ENCODE data around the gene ADGRB2.

ADGRB2 gene

DNA sequence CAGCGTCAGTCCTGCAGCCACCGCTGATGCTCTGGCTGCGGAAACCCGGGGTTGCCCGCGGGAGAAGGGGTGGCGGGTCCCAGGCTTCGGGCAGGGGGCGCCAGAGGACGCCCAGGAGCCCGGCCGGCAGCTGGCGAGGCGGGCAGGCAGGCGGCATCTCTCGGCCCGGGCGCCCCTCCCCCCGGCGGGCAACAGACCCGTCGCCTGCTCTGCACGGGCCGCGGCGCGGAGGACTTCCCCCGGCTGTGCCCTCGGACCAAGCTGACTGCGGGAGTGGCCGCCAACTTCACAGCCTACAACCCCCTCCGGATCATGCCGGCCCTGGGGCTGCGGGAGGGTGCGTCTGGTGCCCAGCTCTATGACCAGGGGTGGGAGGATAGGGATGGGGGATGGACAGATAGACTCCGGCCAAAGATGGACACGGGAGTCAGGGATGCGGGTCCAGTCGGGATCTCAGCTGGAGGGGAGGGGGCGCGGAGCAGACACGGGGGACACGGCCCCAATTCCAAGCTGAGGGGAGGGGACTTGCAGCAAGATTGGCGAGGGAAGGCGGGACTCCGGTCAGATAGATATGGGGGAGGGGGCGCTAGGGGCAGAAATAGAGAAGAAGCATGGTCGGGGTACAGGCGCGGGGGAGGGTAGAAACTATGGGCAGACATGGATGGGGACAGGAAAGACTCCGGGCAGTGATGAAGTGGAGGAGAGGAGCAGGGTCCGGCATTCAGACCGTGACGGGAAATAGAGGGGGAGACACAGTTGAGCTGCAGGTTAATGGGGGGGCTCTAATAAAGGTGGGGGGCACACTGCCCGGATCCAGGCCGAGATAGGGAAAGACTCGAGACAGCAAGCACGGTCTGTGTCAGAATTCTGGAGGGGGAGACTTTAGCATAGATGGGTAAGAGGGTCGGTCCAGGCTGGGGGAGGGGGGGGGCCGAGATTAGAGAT, 1.1 kb downstream of the ADGRB2 start (continued):
- TF ChIP-seq, protein P1, sequence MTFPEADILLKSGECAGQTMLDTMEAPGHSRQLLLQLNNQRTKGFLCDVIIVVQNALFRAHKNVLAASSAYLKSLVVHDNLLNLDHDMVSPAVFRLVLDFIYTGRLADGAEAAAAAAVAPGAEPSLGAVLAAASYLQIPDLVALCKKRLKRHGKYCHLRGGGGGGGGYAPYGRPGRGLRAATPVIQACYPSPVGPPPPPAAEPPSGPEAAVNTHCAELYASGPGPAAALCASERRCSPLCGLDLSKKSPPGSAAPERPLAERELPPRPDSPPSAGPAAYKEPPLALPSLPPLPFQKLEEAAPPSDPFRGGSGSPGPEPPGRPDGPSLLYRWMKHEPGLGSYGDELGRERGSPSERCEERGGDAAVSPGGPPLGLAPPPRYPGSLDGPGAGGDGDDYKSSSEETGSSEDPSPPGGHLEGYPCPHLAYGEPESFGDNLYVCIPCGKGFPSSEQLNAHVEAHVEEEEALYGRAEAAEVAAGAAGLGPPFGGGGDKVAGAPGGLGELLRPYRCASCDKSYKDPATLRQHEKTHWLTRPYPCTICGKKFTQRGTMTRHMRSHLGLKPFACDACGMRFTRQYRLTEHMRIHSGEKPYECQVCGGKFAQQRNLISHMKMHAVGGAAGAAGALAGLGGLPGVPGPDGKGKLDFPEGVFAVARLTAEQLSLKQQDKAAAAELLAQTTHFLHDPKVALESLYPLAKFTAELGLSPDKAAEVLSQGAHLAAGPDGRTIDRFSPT (tag by site-specific recombination; IDR thresholded peaks at IDR 0.05): peak; percentile 77
- TF ChIP-seq ZNF10 (tag by site-specific recombination; IDR thresholded peaks at IDR 0.05) (0 out of 2 replicates have a peak, but pooled peaks have one; percentile 42), ZFHX2 (tag by site-specific recombination; conservative IDR thresholded peaks at IDR 0.05) (peak; percentile 60)

DNA sequence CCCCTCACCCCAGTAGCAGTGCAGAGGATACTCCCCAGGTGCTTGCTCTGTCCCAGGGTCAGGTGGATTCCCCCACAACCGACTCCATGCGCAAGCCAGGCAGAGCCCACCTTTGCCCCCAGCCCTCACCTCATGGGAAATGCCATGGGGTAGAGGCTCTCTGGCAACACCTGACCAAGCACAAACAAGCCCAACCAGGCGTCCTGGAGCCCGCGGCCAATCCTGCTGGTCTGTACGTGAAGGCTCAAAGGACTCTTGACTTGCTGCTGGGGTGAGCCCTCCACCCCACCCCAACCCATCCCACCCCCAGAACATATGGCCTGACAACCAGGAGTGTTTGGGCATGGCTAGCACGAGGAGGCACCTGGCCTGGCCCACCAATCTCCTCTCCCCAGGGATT, 1.8 kb downstream of the ADGRB2 start:
- H3K4me3 ChIP-seq (ENCODE audit: low read depth, low read length): peak overlapping the region; percentile 50
- no peak for TF ChIP-seq ZNF366 (tag by site-specific recombination; conservative IDR thresholded peaks at IDR 0.05)
- TF ChIP-seq, protein P2, sequence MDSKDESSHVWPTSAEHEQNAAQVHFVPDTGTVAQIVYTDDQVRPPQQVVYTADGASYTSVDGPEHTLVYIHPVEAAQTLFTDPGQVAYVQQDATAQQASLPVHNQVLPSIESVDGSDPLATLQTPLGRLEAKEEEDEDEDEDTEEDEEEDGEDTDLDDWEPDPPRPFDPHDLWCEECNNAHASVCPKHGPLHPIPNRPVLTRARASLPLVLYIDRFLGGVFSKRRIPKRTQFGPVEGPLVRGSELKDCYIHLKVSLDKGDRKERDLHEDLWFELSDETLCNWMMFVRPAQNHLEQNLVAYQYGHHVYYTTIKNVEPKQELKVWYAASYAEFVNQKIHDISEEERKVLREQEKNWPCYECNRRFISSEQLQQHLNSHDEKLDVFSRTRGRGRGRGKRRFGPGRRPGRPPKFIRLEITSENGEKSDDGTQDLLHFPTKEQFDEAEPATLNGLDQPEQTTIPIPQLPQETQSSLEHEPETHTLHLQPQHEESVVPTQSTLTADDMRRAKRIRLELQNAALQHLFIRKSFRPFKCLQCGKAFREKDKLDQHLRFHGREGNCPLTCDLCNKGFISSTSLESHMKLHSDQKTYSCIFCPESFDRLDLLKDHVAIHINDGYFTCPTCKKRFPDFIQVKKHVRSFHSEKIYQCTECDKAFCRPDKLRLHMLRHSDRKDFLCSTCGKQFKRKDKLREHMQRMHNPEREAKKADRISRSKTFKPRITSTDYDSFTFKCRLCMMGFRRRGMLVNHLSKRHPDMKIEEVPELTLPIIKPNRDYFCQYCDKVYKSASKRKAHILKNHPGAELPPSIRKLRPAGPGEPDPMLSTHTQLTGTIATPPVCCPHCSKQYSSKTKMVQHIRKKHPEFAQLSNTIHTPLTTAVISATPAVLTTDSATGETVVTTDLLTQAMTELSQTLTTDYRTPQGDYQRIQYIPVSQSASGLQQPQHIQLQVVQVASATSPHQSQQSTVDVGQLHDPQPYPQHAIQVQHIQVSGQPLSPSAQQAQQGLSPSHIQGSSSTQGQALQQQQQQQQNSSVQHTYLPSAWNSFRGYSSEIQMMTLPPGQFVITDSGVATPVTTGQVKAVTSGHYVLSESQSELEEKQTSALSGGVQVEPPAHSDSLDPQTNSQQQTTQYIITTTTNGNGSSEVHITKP (tag by site-specific recombination; IDR thresholded peaks at IDR 0.05): no peak
- no peak for TF ChIP-seq ZNF791 (tag by site-specific recombination; IDR thresholded peaks at IDR 0.05)
- TF ChIP-seq ZNF19 (tag by site-specific recombination; IDR thresholded peaks at IDR 0.05; ENCODE audit: low read depth): no peak
- no peak for TF ChIP-seq ZNF341 (tag by site-specific recombination; IDR thresholded peaks at IDR 0.05; ENCODE audit: low read depth)
- TF ChIP-seq, protein P3, sequence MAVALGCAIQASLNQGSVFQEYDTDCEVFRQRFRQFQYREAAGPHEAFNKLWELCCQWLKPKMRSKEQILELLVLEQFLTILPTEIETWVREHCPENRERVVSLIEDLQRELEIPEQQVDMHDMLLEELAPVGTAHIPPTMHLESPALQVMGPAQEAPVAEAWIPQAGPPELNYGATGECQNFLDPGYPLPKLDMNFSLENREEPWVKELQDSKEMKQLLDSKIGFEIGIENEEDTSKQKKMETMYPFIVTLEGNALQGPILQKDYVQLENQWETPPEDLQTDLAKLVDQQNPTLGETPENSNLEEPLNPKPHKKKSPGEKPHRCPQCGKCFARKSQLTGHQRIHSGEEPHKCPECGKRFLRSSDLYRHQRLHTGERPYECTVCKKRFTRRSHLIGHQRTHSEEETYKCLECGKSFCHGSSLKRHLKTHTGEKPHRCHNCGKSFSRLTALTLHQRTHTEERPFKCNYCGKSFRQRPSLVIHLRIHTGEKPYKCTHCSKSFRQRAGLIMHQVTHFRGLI (tag by site-specific recombination; IDR thresholded peaks at IDR 0.05): peak; percentile 88
- TF ChIP-seq ZNF558 (tag by site-specific recombination; IDR thresholded peaks at IDR 0.05): no peak
- TF ChIP-seq YY1 (tag by site-specific recombination; IDR thresholded peaks at IDR 0.05): no peak
- 0 out of 2 replicates have a peak, but pooled peaks have one; percentile 35 for TF ChIP-seq ZNF600 (tag by site-specific recombination; IDR thresholded peaks at IDR 0.05)
- TF ChIP-seq, protein P4, sequence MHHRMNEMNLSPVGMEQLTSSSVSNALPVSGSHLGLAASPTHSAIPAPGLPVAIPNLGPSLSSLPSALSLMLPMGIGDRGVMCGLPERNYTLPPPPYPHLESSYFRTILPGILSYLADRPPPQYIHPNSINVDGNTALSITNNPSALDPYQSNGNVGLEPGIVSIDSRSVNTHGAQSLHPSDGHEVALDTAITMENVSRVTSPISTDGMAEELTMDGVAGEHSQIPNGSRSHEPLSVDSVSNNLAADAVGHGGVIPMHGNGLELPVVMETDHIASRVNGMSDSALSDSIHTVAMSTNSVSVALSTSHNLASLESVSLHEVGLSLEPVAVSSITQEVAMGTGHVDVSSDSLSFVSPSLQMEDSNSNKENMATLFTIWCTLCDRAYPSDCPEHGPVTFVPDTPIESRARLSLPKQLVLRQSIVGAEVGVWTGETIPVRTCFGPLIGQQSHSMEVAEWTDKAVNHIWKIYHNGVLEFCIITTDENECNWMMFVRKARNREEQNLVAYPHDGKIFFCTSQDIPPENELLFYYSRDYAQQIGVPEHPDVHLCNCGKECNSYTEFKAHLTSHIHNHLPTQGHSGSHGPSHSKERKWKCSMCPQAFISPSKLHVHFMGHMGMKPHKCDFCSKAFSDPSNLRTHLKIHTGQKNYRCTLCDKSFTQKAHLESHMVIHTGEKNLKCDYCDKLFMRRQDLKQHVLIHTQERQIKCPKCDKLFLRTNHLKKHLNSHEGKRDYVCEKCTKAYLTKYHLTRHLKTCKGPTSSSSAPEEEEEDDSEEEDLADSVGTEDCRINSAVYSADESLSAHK (tag by site-specific recombination; IDR thresholded peaks at IDR 0.05): no peak
- TF ChIP-seq, protein P5, sequence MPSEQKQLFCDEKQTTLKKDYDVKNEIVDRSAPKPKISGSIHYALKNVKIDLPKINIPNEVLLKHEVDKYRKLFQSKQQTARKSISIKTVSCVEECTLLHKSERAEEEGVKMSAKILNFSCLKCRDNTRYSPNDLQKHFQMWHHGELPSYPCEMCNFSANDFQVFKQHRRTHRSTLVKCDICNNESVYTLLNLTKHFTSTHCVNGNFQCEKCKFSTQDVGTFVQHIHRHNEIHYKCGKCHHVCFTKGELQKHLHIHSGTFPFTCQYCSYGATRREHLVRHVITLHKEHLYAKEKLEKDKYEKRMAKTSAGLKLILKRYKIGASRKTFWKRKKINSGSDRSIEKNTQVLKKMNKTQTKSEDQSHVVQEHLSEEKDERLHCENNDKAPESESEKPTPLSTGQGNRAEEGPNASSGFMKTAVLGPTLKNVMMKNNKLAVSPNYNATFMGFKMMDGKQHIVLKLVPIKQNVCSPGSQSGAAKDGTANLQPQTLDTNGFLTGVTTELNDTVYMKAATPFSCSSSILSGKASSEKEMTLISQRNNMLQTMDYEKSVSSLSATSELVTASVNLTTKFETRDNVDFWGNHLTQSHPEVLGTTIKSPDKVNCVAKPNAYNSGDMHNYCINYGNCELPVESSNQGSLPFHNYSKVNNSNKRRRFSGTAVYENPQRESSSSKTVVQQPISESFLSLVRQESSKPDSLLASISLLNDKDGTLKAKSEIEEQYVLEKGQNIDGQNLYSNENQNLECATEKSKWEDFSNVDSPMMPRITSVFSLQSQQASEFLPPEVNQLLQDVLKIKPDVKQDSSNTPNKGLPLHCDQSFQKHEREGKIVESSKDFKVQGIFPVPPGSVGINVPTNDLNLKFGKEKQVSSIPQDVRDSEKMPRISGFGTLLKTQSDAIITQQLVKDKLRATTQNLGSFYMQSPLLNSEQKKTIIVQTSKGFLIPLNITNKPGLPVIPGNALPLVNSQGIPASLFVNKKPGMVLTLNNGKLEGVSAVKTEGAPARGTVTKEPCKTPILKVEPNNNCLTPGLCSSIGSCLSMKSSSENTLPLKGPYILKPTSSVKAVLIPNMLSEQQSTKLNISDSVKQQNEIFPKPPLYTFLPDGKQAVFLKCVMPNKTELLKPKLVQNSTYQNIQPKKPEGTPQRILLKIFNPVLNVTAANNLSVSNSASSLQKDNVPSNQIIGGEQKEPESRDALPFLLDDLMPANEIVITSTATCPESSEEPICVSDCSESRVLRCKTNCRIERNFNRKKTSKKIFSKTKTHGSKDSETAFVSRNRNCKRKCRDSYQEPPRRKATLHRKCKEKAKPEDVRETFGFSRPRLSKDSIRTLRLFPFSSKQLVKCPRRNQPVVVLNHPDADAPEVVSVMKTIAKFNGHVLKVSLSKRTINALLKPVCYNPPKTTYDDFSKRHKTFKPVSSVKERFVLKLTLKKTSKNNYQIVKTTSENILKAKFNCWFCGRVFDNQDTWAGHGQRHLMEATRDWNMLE (tag by site-specific recombination; conservative IDR thresholded peaks at IDR 0.05; ENCODE audit: low read depth): no peak
- TF ChIP-seq, protein P6, sequence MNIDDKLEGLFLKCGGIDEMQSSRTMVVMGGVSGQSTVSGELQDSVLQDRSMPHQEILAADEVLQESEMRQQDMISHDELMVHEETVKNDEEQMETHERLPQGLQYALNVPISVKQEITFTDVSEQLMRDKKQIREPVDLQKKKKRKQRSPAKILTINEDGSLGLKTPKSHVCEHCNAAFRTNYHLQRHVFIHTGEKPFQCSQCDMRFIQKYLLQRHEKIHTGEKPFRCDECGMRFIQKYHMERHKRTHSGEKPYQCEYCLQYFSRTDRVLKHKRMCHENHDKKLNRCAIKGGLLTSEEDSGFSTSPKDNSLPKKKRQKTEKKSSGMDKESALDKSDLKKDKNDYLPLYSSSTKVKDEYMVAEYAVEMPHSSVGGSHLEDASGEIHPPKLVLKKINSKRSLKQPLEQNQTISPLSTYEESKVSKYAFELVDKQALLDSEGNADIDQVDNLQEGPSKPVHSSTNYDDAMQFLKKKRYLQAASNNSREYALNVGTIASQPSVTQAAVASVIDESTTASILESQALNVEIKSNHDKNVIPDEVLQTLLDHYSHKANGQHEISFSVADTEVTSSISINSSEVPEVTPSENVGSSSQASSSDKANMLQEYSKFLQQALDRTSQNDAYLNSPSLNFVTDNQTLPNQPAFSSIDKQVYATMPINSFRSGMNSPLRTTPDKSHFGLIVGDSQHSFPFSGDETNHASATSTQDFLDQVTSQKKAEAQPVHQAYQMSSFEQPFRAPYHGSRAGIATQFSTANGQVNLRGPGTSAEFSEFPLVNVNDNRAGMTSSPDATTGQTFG (tag by site-specific recombination; IDR thresholded peaks at IDR 0.05; ENCODE audit: borderline replicate concordance): no peak
- TF ChIP-seq ZNF239 (tag by site-specific recombination; IDR thresholded peaks at IDR 0.05): no peak

More for the DNA sequence above, 1.8 kb downstream of the ADGRB2 start:
- Histone ChIP-seq H3K27ac (ENCODE audit: extremely low read depth, low read depth, low read length) (no peak overlapping the region), H3K9me3 (ENCODE audit: control insufficient read depth, insufficient read depth, low read depth, low read length) (no peaks in the 10 kb centered on the region), H3K4me1 (ENCODE audit: control insufficient read depth, insufficient read depth, low read length) (no peaks in the 10 kb centered on the region; the same call in 1 of the 2 replicates), H3K36me3 (ENCODE audit: control insufficient read depth in 2 of 2, insufficient read depth in 1 of 2, low read length in 2 of 2) (peaks cover 0 to 1% of the 10 kb centered on the region in 2 experiments; a peak in 1 of 3 replicates)
- CTCF ChIA-PET: interaction anchor here (0.6 to 7.0 kb wide), 6 partner anchors 13 to 250 kb away, joined by 3 to 51 read pairs (median 4); no protein-coding TSS in a partner anchor
- POLR2A ChIA-PET: interaction anchor here (1.1 to 1.2 kb wide), 2 partner anchors 26 to 300 kb away, joined by 3 to 4 read pairs; no protein-coding TSS in a partner anchor
